PFSK-1 (cell line): ENCODE measurements around the gene TRUB1.

Experiments used
- POLR2AphosphoS5 ChIP-seq: IDR thresholded peaks from 2 replicates; pipeline ENCODE4 v1.6.1; 2012; ENCODE audit warnings: low read depth, mild to moderate bottlenecking, control low read depth, low read length, moderate library complexity
- SIN3A ChIP-seq: IDR thresholded peaks from 2 replicates; pipeline ENCODE4 v1.6.1; 2012; ENCODE audit warnings: mild to moderate bottlenecking, low read length, moderate library complexity, borderline replicate concordance; ENCODE audit not compliant: insufficient read depth
- TAF1 ChIP-seq: IDR thresholded peaks from 2 replicates; pipeline ENCODE4 v1.6.1; 2012; ENCODE audit warnings: low read length, control low read depth, borderline replicate concordance; ENCODE audit not compliant: insufficient read depth
- TF ChIP-seq, protein P1 (sequence below), 2 experiments: IDR thresholded peaks; 2 replicates each; pipeline versions ENCODE4 v1.6.1 to v1.8.0; 2011 to 2012; ENCODE audit warnings: low read depth in 2 of 2, low read length in 2 of 2, control low read depth in 1 of 2, inconsistent platforms in 1 of 2, mild to moderate bottlenecking in 1 of 2, moderate library complexity in 1 of 2; ENCODE audit not compliant: insufficient read depth in 1 of 2

DNA sequence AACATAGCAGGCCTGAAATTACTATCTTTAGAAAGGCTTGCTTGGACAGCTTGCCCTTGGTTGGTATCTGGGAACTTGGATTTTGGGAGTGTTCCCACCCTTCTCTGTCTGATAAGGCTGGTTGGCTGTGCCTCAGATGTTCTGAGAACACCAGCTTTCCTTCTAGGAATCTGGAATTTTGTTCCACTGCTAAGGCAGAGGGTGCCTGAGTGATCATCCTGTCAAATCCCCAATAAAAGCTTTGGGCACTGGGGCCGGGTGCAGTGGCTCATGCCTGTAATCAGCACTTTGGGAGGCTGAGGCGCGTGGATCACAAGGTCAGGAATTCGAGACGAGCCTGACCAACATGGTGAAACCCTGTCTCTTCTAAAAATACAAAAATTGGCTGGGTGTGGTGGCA is 5.0 kb downstream of the TRUB1 start:
- TF ChIP-seq SIN3A: no peak
- TF ChIP-seq, protein P1, sequence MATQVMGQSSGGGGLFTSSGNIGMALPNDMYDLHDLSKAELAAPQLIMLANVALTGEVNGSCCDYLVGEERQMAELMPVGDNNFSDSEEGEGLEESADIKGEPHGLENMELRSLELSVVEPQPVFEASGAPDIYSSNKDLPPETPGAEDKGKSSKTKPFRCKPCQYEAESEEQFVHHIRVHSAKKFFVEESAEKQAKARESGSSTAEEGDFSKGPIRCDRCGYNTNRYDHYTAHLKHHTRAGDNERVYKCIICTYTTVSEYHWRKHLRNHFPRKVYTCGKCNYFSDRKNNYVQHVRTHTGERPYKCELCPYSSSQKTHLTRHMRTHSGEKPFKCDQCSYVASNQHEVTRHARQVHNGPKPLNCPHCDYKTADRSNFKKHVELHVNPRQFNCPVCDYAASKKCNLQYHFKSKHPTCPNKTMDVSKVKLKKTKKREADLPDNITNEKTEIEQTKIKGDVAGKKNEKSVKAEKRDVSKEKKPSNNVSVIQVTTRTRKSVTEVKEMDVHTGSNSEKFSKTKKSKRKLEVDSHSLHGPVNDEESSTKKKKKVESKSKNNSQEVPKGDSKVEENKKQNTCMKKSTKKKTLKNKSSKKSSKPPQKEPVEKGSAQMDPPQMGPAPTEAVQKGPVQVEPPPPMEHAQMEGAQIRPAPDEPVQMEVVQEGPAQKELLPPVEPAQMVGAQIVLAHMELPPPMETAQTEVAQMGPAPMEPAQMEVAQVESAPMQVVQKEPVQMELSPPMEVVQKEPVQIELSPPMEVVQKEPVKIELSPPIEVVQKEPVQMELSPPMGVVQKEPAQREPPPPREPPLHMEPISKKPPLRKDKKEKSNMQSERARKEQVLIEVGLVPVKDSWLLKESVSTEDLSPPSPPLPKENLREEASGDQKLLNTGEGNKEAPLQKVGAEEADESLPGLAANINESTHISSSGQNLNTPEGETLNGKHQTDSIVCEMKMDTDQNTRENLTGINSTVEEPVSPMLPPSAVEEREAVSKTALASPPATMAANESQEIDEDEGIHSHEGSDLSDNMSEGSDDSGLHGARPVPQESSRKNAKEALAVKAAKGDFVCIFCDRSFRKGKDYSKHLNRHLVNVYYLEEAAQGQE (IDR thresholded peaks at IDR 0.05; ENCODE audit: insufficient read depth in 1 of 2, low read depth in 2 of 2, low read length in 2 of 2): no peak
- TF ChIP-seq POLR2AphosphoS5: no peak
- no peak for TF ChIP-seq TAF1
